Endothelial cell of umbilical vein (primary cell): ENCODE results near the gene EPS8L2. TPM values are rescaled to one million over a fixed set of nuclear protein-coding genes. Genes with fewer than 3 reads are reported as not detected.

Experiments
- BruUV-seq: library from RNA; stranded (reverse); fragments of 400-500 nt; replicated peaks from 2 replicates; lab custom pipeline; 2021; lab: Mats Ljungman, UMichigan
- CTCF ChIA-PET: fragments of 300-600, 350-600 bp; sonication (Branson Sonifier 250); formaldehyde crosslinking; loops from one replicate; lab custom pipeline; 2021; ENCODE audit warnings: antibody characterized with exemption, inconsistent platforms; lab: Charles Lee
- POLR2A ChIA-PET: fragments of 300-600, 350-600 bp; sonication (Branson Sonifier 250); formaldehyde crosslinking; loops from one replicate; lab custom pipeline; 2021; ENCODE audit warnings: antibody characterized with exemption, inconsistent platforms; lab: Charles Lee
- DNase-seq: peaks from one replicate; pipeline ENCODE4 v3.0.0-alpha.2; 2011; ENCODE audit warnings: low read depth, low spot score
- FAIRE-seq: peaks from 2 replicates; lab custom pipeline; 2011; peaks lifted over from hg19 to GRCh38; lab: Jason Lieb, UNC
- H2AFZ ChIP-seq: 2 replicates; pipeline ENCODE4 v1.6.0; 2012; ENCODE audit warnings: low read depth, low read length, control low read depth, inconsistent platforms
- H3K27ac ChIP-seq: 2 replicates; pipeline ENCODE4 v1.5.1; 2011; ENCODE audit warnings: low read depth, mild to moderate bottlenecking, control low read depth, low read length, moderate library complexity; ENCODE audit not compliant: insufficient read depth
- H3K27me3 ChIP-seq, 2 experiments: 2 replicates each; pipeline versions ENCODE4 v1.6.0 to v1.6.1; 2011; ENCODE audit warnings: low read length in 2 of 2, mixed read lengths in 1 of 2; ENCODE audit not compliant: control insufficient read depth in 2 of 2, insufficient read depth in 2 of 2
- H3K36me3 ChIP-seq, 2 experiments: 2 replicates in 1 of 2; 3 replicates in 1 of 2; pipeline ENCODE4 v1.5.1; 2011; ENCODE audit warnings: low read length in 2 of 2, mild to moderate bottlenecking in 1 of 2, moderate library complexity in 1 of 2; ENCODE audit not compliant: control insufficient read depth in 2 of 2, insufficient read depth in 2 of 2; ENCODE audit errors: extremely low read depth in 1 of 2
- H3K4me1 ChIP-seq: 3 replicates; pipeline ENCODE4 v1.5.1; 2011; ENCODE audit warnings: mild to moderate bottlenecking, low read length; ENCODE audit not compliant: control insufficient read depth, insufficient read depth; ENCODE audit errors: extremely low read depth
- H3K4me2 ChIP-seq: 2 replicates; pipeline ENCODE4 v1.6.1; 2011; ENCODE audit warnings: low read length, control low read depth, mixed read lengths; ENCODE audit not compliant: insufficient read depth
- H3K4me3 ChIP-seq, 3 experiments: fragments of 200-600 bp in 1 of 3; sonication (generic), shearing (Covaris generic) in 1 of 3; replicated peaks in 1 of 3; 2 replicates each; pipeline ENCODE4 v1.5.1; 2011 to 2016; ENCODE audit warnings: control low read depth in 3 of 3, low read length in 3 of 3, mild to moderate bottlenecking in 2 of 3, inconsistent platforms in 1 of 3, low read depth in 1 of 3, moderate library complexity in 1 of 3; ENCODE audit not compliant: insufficient read depth in 1 of 3
- H3K79me2 ChIP-seq: 2 replicates; pipeline ENCODE4 v1.6.0; 2012; ENCODE audit warnings: low read length, inconsistent platforms; ENCODE audit not compliant: control insufficient read depth, insufficient read depth
- H3K9ac ChIP-seq: replicated peaks from 2 replicates; pipeline ENCODE3; 2011; ENCODE audit warnings: low read length, control low read depth; ENCODE audit not compliant: insufficient read depth; ENCODE audit errors: extremely low read depth
- H3K9me1 ChIP-seq: replicated peaks from 3 replicates; pipeline ENCODE4 v1.6.0; 2011; ENCODE audit warnings: mild to moderate bottlenecking, low read length; ENCODE audit not compliant: control insufficient read depth, insufficient read depth; ENCODE audit errors: extremely low read depth
- H3K9me3 ChIP-seq: replicated peaks from 2 replicates; pipeline ENCODE4 v1.5.1; 2012; ENCODE audit warnings: low read length, inconsistent platforms; ENCODE audit not compliant: control insufficient read depth, insufficient read depth
- H4K20me1 ChIP-seq: replicated peaks from 2 replicates; pipeline ENCODE3; 2011; ENCODE audit warnings: mild to moderate bottlenecking, low read length; ENCODE audit not compliant: control insufficient read depth, insufficient read depth; ENCODE audit errors: extremely low read depth
- CTCF ChIP-seq, 2 donors: IDR thresholded peaks; 1 replicate in 1 of 2; 2 replicates in 1 of 2; pipeline ENCODE4 v1.5.1; 2011; ENCODE audit warnings: low read length in 2 of 2, mild to moderate bottlenecking in 2 of 2, moderate library complexity in 2 of 2, control low read depth in 1 of 2, inconsistent platforms in 1 of 2, low read depth in 1 of 2; ENCODE audit not compliant: insufficient read depth in 1 of 2; ENCODE audit errors: extremely low read depth in 1 of 2
- EZH2 ChIP-seq: IDR thresholded peaks from 2 replicates; pipeline ENCODE4 v1.6.1; 2012; ENCODE audit warnings: borderline replicate concordance, low read depth, mild to moderate bottlenecking, moderate library complexity, low read length, inconsistent platforms; ENCODE audit not compliant: severe bottlenecking
- FOS ChIP-seq: IDR thresholded peaks from 2 replicates; pipeline ENCODE4 v1.6.1; 2011; ENCODE audit warnings: mild to moderate bottlenecking, low read length, moderate library complexity, borderline replicate concordance; ENCODE audit not compliant: insufficient read depth
- GATA2 ChIP-seq: IDR thresholded peaks from 2 replicates; pipeline ENCODE4 v1.7.0; 2011; ENCODE audit warnings: low read depth, mild to moderate bottlenecking, moderate library complexity, mixed read lengths, low read length; ENCODE audit not compliant: insufficient read length, insufficient read depth
- JUN ChIP-seq: IDR thresholded peaks from 2 replicates; pipeline ENCODE4 v1.6.1; 2011; ENCODE audit warnings: borderline replicate concordance, low read depth; ENCODE audit not compliant: insufficient read length, insufficient read depth
- MAX ChIP-seq: IDR thresholded peaks from 2 replicates; pipeline ENCODE4 v1.6.1; 2011; ENCODE audit not compliant: insufficient read depth, insufficient read length
- MYC ChIP-seq: IDR thresholded peaks from one replicate; pipeline ENCODE4 v1.6.1; 2011; ENCODE audit warnings: mild to moderate bottlenecking, low read depth, low read length
- POLR2A ChIP-seq: IDR thresholded peaks from 2 replicates; pipeline ENCODE4 v1.6.1; 2012; ENCODE audit warnings: low read depth, mild to moderate bottlenecking, control low read depth, low read length
- POLR2AphosphoS5 ChIP-seq: IDR thresholded peaks from 2 replicates; pipeline ENCODE4 v1.6.1; 2012; ENCODE audit warnings: low read depth, mild to moderate bottlenecking, control low read depth, low read length, moderate library complexity; ENCODE audit not compliant: insufficient read depth
- dilution Hi-C: fragments of 300-500 bp; cut with MboI; formaldehyde crosslinking; loops from one replicate; pipeline ENCODE4 v1.15.0; 2019; ENCODE audit warnings: low sequenced_read_pairs; ENCODE audit not compliant: extremely low pct_ligation_motif_present
- intact Hi-C: fragments of 100-400 bp; cut with micrococcal nuclease; formaldehyde crosslinking; loops from one replicate; pipeline ENCODE4 v1.10.0; 2022
- polyA plus RNA-seq, 4 experiments: library from polyadenylated mRNA; depleted of rRNA in 3 of 4; stranded (reverse) in 3 of 4; unstranded in 1 of 4; fragments of >200 nt; gene quantifications; 2 replicates each; pipeline versions ENCODE4 v1.2.1 to v1.2.3, GENCODE V29; 2011 to 2012; ENCODE audit warnings: missing spikeins in 1 of 4
- total RNA-seq: library from RNA; stranded (reverse); gene quantifications from 2 replicates; pipeline ENCODE4 v1.2.3, GENCODE V29; 2021

Gene EPS8L2
- total and polyA plus RNA-seq, 2 donors (not counting 3 experiments of a cell fraction or from before 2014, with no cell fraction given), result 5.2 to 12.5 TPM

- BruUV-seq, result no TSS peak
- intact Hi-C loops, result no loop called here
- Histone ChIP-seq H2AFZ (no peak overlapping the region), H3K9ac (no peak overlapping the region), H4K20me1 (no peaks in the 10 kb centered on the region), H3K4me2 (no peak overlapping the region), H3K36me3 (peaks cover 13 to 30% of the 10 kb centered on the region in 2 experiments), H3K9me1 (no peaks in the 10 kb centered on the region), H3K27me3 (no peaks in the 10 kb centered on the region), H3K27ac (no peak overlapping the region), H3K9me3 (no peaks in the 10 kb centered on the region), H3K4me3 (no peak overlapping the region), H3K79me2 (no peaks in the 10 kb centered on the region), H3K4me1 (no peaks in the 10 kb centered on the region)
- POLR2A ChIA-PET, result no interaction called here
- TF ChIP-seq MYC, result no peak
- no peak for TF ChIP-seq POLR2AphosphoS5
- no peak for TF ChIP-seq POLR2A
- no peak for TF ChIP-seq FOS
- no peak for TF ChIP-seq CTCF (IDR thresholded peaks at IDR 0.05; ENCODE audit: extremely low read depth in 1 of 2, insufficient read depth in 1 of 2, low read depth in 1 of 2, low read length in 2 of 2)
- TF ChIP-seq EZH2, result no peak
- no peak for TF ChIP-seq GATA2
- no peak for TF ChIP-seq MAX
- TF ChIP-seq JUN, result no peak
- CTCF ChIA-PET, result interaction anchor here (0.8 to 0.9 kb wide), 2 partner anchors 9 to 42 kb away, joined by 3 to 4 read pairs; no protein-coding TSS in a partner anchor
- DNase-seq, result no peak
- dilution Hi-C loops, result no loop called here
- FAIRE-seq, result no peak
Measured at GRCh38 chr11:680476-680875, 25.6 kb upstream of the EPS8L2 start.
